ENCODE measurements around the gene CYFIP1.

DNA sequence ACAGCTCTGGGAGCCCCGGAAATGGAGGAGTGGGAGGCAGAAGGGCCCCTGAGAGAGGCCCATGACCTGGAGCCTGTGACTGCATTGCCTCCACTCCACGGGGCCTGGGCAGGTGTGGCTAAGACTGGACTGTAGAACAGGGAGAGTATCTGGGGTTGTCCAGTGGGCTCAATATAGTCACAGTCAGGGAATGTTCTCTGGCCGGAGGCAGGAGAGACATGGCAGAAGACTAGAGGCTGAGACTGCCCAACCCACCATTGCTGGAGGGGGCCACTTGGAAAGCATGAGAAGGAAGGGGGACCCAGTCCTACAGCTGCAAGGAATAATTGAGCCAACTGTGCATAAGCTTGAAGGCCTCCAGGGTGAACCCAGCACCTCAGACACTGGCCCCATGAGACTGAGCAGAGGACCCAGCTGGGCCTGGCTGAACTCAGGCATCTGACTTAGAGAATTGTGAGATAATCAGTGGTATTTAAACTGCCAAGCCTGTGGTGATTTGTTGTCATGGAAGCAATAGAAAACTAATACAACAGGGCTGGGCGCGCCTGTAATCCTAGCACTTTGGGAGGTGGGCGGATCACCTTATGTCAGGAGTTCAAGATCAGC is 108.6 kb downstream of the CYFIP1 start:
- TF ChIP-seq, protein P1, sequence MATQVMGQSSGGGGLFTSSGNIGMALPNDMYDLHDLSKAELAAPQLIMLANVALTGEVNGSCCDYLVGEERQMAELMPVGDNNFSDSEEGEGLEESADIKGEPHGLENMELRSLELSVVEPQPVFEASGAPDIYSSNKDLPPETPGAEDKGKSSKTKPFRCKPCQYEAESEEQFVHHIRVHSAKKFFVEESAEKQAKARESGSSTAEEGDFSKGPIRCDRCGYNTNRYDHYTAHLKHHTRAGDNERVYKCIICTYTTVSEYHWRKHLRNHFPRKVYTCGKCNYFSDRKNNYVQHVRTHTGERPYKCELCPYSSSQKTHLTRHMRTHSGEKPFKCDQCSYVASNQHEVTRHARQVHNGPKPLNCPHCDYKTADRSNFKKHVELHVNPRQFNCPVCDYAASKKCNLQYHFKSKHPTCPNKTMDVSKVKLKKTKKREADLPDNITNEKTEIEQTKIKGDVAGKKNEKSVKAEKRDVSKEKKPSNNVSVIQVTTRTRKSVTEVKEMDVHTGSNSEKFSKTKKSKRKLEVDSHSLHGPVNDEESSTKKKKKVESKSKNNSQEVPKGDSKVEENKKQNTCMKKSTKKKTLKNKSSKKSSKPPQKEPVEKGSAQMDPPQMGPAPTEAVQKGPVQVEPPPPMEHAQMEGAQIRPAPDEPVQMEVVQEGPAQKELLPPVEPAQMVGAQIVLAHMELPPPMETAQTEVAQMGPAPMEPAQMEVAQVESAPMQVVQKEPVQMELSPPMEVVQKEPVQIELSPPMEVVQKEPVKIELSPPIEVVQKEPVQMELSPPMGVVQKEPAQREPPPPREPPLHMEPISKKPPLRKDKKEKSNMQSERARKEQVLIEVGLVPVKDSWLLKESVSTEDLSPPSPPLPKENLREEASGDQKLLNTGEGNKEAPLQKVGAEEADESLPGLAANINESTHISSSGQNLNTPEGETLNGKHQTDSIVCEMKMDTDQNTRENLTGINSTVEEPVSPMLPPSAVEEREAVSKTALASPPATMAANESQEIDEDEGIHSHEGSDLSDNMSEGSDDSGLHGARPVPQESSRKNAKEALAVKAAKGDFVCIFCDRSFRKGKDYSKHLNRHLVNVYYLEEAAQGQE (IDR thresholded peaks at IDR 0.05; ENCODE audit: low read depth) = no peak
- TF ChIP-seq YY1 (IDR thresholded peaks at IDR 0.05; ENCODE audit: low read depth) = no peak
- TF ChIP-seq, protein P2, sequence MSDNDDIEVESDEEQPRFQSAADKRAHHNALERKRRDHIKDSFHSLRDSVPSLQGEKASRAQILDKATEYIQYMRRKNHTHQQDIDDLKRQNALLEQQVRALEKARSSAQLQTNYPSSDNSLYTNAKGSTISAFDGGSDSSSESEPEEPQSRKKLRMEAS (IDR thresholded peaks at IDR 0.05) = no peak
- no peak for TF ChIP-seq RAD21 (IDR thresholded peaks at IDR 0.05; ENCODE audit: low read depth)
- TF ChIP-seq NFIC (IDR thresholded peaks at IDR 0.05) = no peak
- no peak for TF ChIP-seq CEBPB (IDR thresholded peaks at IDR 0.05)
- no peak for TF ChIP-seq ZBTB7A (IDR thresholded peaks at IDR 0.05; ENCODE audit: low read depth)
- no peak for TF ChIP-seq EP300 (IDR thresholded peaks at IDR 0.05; ENCODE audit: borderline replicate concordance)
- no peak for TF ChIP-seq EGR1 (IDR thresholded peaks at IDR 0.05)
- no peak for TF ChIP-seq TAF1 (IDR thresholded peaks at IDR 0.05; ENCODE audit: low read depth)
- TF ChIP-seq, protein P3, sequence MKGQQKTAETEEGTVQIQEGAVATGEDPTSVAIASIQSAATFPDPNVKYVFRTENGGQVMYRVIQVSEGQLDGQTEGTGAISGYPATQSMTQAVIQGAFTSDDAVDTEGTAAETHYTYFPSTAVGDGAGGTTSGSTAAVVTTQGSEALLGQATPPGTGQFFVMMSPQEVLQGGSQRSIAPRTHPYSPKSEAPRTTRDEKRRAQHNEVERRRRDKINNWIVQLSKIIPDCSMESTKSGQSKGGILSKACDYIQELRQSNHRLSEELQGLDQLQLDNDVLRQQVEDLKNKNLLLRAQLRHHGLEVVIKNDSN (IDR thresholded peaks at IDR 0.05) = no peak
- TF ChIP-seq FOXM1 (IDR thresholded peaks at IDR 0.05; ENCODE audit: borderline replicate concordance, low read depth) = no peak
- no peak for TF ChIP-seq CREB1 (IDR thresholded peaks at IDR 0.05; ENCODE audit: low read depth)
- TF ChIP-seq TCF12 (IDR thresholded peaks at IDR 0.05; ENCODE audit: low read depth) = no peak
